ENCODE measurements around the gene JCAD.

Gene JCAD

GRCh38 chr10:30095631-30096422, 36.4 kb upstream of the JCAD start:
- Histone ChIP-seq H3K27ac (no peak overlapping the region), H3K36me3 (no peaks in the 10 kb centered on the region), H3K9me3 (replicated peaks in 1 of 11) (no peaks in the 10 kb centered on the region), H3K9ac (no peak overlapping the region), H4K20me1 (no peaks in the 10 kb centered on the region), H3K4me1 (peaks cover 0 to 36% (median 23%) of the 10 kb centered on the region in 10 experiments; a peak in 15 of 20 replicates), H3K4me2 (no peak overlapping the region), H3K27me3 (no peaks in the 10 kb centered on the region), H3K4me3 (no peak overlapping the region)
- no peak for TF ChIP-seq Cebpa-rat (IDR thresholded peaks at IDR 0.05)

- Histone ChIP-seq H3K9me3 (replicated peaks in 1 of 11) (no peaks in the 10 kb centered on the region), H3K36me3 (no peaks in the 10 kb centered on the region), H3K4me3 (no peak overlapping the region), H4K20me1 (no peaks in the 10 kb centered on the region), H3K4me1 (peaks cover 0 to 32% (median 23%) of the 10 kb centered on the region in 10 experiments; a peak in 15 of 20 replicates), H3K27ac (no peak overlapping the region), H3K4me2 (no peak overlapping the region), H3K27me3 (no peaks in the 10 kb centered on the region), H3K9ac (no peak overlapping the region)
- TF ChIP-seq Cebpa-rat (IDR thresholded peaks at IDR 0.05): no peak
These were observed 35.2 kb upstream of the JCAD start for GRCh38 chr10:30094601-30095000.

GRCh38 chr10:30093303-30093950, 34.0 kb upstream of the JCAD start:
- TF ChIP-seq Cebpa-rat (IDR thresholded peaks at IDR 0.05): no peak
- Histone ChIP-seq H3K36me3 (no peaks in the 10 kb centered on the region), H3K27me3 (no peaks in the 10 kb centered on the region), H4K20me1 (no peaks in the 10 kb centered on the region), H3K4me3 (no peak overlapping the region), H3K4me1 (peaks cover 0 to 23% (median 14%) of the 10 kb centered on the region in 10 experiments; a peak in 15 of 20 replicates), H3K27ac (no peak overlapping the region), H3K4me2 (no peak overlapping the region), H3K9me3 (replicated peaks in 1 of 11) (no peaks in the 10 kb centered on the region), H3K9ac (no peak overlapping the region)

GRCh38 chr10:30092151-30092790, 32.9 kb upstream of the JCAD start:
- H3K36me3 ChIP-seq: no peaks in the 10 kb centered on the region
- no peak overlapping the region for H3K27ac ChIP-seq
- peak overlapping the region in 6 of 11 experiments; percentile 18 to 46 (median 44); a peak in 10 of 22 replicates for H3K4me2 ChIP-seq
- no peaks in the 10 kb centered on the region for H3K27me3 ChIP-seq
- no peak overlapping the region for H3K4me3 ChIP-seq
- peaks cover 0 to 11% (median 6%) of the 10 kb centered on the region in 10 experiments; a peak in 12 of 20 replicates for H3K4me1 ChIP-seq
- H4K20me1 ChIP-seq: no peaks in the 10 kb centered on the region
- TF ChIP-seq Cebpa-rat (IDR thresholded peaks at IDR 0.05): no peak
- H3K9ac ChIP-seq: no peak overlapping the region
- no peaks in the 10 kb centered on the region; a peak in 1 of 22 replicates for H3K9me3 ChIP-seq (replicated peaks in 1 of 11)

- Histone ChIP-seq H3K9me3 (replicated peaks in 1 of 11) (no peaks in the 10 kb centered on the region; a peak in 1 of 22 replicates), H3K4me1 (peaks cover 0 to 9% (median 6%) of the 10 kb centered on the region in 10 experiments; a peak in 10 of 20 replicates), H3K4me2 (no peak overlapping the region), H3K4me3 (no peak overlapping the region), H3K27me3 (no peaks in the 10 kb centered on the region), H3K9ac (no peak overlapping the region), H3K27ac (no peak overlapping the region), H3K36me3 (no peaks in the 10 kb centered on the region), H4K20me1 (no peaks in the 10 kb centered on the region)
- no peak for TF ChIP-seq Cebpa-rat (IDR thresholded peaks at IDR 0.05)
These were observed 31.8 kb upstream of the JCAD start for GRCh38 chr10:30091136-30091535.

GRCh38 chr10:30088178-30088577, 28.8 kb upstream of the JCAD start:
- H3K9ac ChIP-seq: no peak overlapping the region
- H3K4me2 ChIP-seq: no peak overlapping the region

GRCh38 chr10:30083934-30084333, 24.5 kb upstream of the JCAD start:
- H3K4me3 ChIP-seq: no peak overlapping the region
- peaks cover 6 to 13% (median 7%) of the 10 kb centered on the region in 11 experiments; a peak in 14 of 22 replicates for H3K9me3 ChIP-seq (replicated peaks in 1 of 11)
- no peaks in the 10 kb centered on the region for H4K20me1 ChIP-seq
- TF ChIP-seq Cebpa-rat (IDR thresholded peaks at IDR 0.05): no peak
- no peaks in the 10 kb centered on the region for H3K36me3 ChIP-seq
- no peak overlapping the region for H3K27ac ChIP-seq
- no peaks in the 10 kb centered on the region for H3K4me1 ChIP-seq
- no peak overlapping the region for H3K4me2 ChIP-seq
- H3K27me3 ChIP-seq: no peaks in the 10 kb centered on the region
- no peak overlapping the region for H3K9ac ChIP-seq

More at GRCh38 chr10:30088178-30088577, 28.8 kb upstream of the JCAD start:
- Histone ChIP-seq H3K36me3 (no peaks in the 10 kb centered on the region), H3K4me3 (no peak overlapping the region), H3K4me1 (peaks cover 0 to 9% (median 6%) of the 10 kb centered on the region in 10 experiments; a peak in 10 of 20 replicates), H3K27ac (no peak overlapping the region), H4K20me1 (no peaks in the 10 kb centered on the region), H3K27me3 (no peaks in the 10 kb centered on the region), H3K9me3 (replicated peaks in 1 of 11) (no peaks in the 10 kb centered on the region; a peak in 1 of 22 replicates)
- TF ChIP-seq Cebpa-rat (IDR thresholded peaks at IDR 0.05): no peak

GRCh38 chr10:30081182-30081581, 21.8 kb upstream of the JCAD start:
- no peak for TF ChIP-seq Cebpa-rat (IDR thresholded peaks at IDR 0.05)
- Histone ChIP-seq H3K9ac (no peak overlapping the region), H3K4me3 (no peak overlapping the region), H3K36me3 (no peaks in the 10 kb centered on the region), H4K20me1 (no peaks in the 10 kb centered on the region), H3K4me1 (no peaks in the 10 kb centered on the region), H3K4me2 (no peak overlapping the region), H3K27ac (no peak overlapping the region), H3K27me3 (no peaks in the 10 kb centered on the region), H3K9me3 (replicated peaks in 1 of 11) (peaks cover 6 to 18% (median 12%) of the 10 kb centered on the region in 11 experiments; a peak in 14 of 22 replicates)

GRCh38 chr10:30080161-30080560, 20.8 kb upstream of the JCAD start:
- no peak overlapping the region for H3K27ac ChIP-seq
- no peak for TF ChIP-seq Cebpa-rat (IDR thresholded peaks at IDR 0.05)
- H3K9ac ChIP-seq: no peak overlapping the region
- H4K20me1 ChIP-seq: no peaks in the 10 kb centered on the region
- H3K27me3 ChIP-seq: no peaks in the 10 kb centered on the region
- no peaks in the 10 kb centered on the region for H3K36me3 ChIP-seq
- no peak overlapping the region for H3K4me2 ChIP-seq
- no peaks in the 10 kb centered on the region for H3K4me1 ChIP-seq
- peaks cover 6 to 18% (median 12%) of the 10 kb centered on the region in 11 experiments; a peak in 14 of 22 replicates for H3K9me3 ChIP-seq (replicated peaks in 1 of 11)
- no peak overlapping the region for H3K4me3 ChIP-seq

All from BLaER1 treated with 17β-estradiol and CSF1 and Interleukin-3, amounts not matched to agents 10 nM and 100 nM (cell line).